Inflammatory macrophage (primary cell): ENCODE measurements around the gene PWP2.
"Not testable (repeated sequence)": the region's sequence is repeated elsewhere in the genome, so short reads cannot be mapped to it uniquely, and the experiment has no call there.

Experiments used
- DNase-seq, 2 donors: peaks; one replicate each; pipeline ENCODE4 v3.0.0-alpha.2; 2020 to 2022

Gene PWP2

GRCh38 chr21:44139787-44140551 lies 32.8 kb downstream of the PWP2 start:
- not testable (repeated sequence) for DNase-seq

GRCh38 chr21:44140552-44140932 lies 33.3 kb downstream of the PWP2 start:
- DNase-seq, result not testable (repeated sequence)

- DNase-seq, result not testable (repeated sequence)
These were observed 35.3 kb downstream of the PWP2 start for GRCh38 chr21:44142470-44142869.

- not testable (repeated sequence) for DNase-seq
These were observed 36.2 kb downstream of the PWP2 start for GRCh38 chr21:44143380-44143779.

GRCh38 chr21:44143996-44144395 lies 36.8 kb downstream of the PWP2 start:
- DNase-seq, result not testable (repeated sequence)

- not testable (repeated sequence) for DNase-seq
These were observed 37.8 kb downstream of the PWP2 start for GRCh38 chr21:44144784-44145602.

- DNase-seq, result not testable (repeated sequence)
These were observed 38.4 kb downstream of the PWP2 start for GRCh38 chr21:44145616-44146015.

- not testable (repeated sequence) for DNase-seq
These were observed 39.9 kb downstream of the PWP2 start for GRCh38 chr21:44147108-44147507.

GRCh38 chr21:44150255-44150654 lies 43.1 kb downstream of the PWP2 start:
- not testable (repeated sequence) for DNase-seq

- DNase-seq, result peak; percentile 2 to 11
These were observed 46.2 kb downstream of the PWP2 start for GRCh38 chr21:44153214-44153888.

- DNase-seq, result not testable (repeated sequence)
These were observed 46.7 kb downstream of the PWP2 start for GRCh38 chr21:44153889-44154228.

- not testable (repeated sequence) for DNase-seq
These were observed 47.6 kb downstream of the PWP2 start for GRCh38 chr21:44154816-44155230.

- DNase-seq, result not testable (repeated sequence)
These were observed 48.2 kb downstream of the PWP2 start for GRCh38 chr21:44155231-44155993.

- DNase-seq, result not testable (repeated sequence)
These were observed 48.8 kb downstream of the PWP2 start for GRCh38 chr21:44155994-44156380.

- DNase-seq, result not testable (repeated sequence)
These were observed 50.4 kb downstream of the PWP2 start for GRCh38 chr21:44157439-44158081.

- peak in 1 of 2 donors; percentile 2 for DNase-seq
These were observed 50.9 kb downstream of the PWP2 start for GRCh38 chr21:44158082-44158468.

GRCh38 chr21:44159349-44160297 lies 52.4 kb downstream of the PWP2 start:
- DNase-seq, result not testable (repeated sequence)

GRCh38 chr21:44160298-44160672 lies 53.1 kb downstream of the PWP2 start:
- DNase-seq, result not testable (repeated sequence)

- DNase-seq, result not testable (repeated sequence)
These were observed 53.6 kb downstream of the PWP2 start for GRCh38 chr21:44160821-44161220.

GRCh38 chr21:44163167-44163653 lies 56.0 kb downstream of the PWP2 start:
- not testable (repeated sequence) for DNase-seq
